Measurements from ENCODE around the gene RAB17.
A peak's percentile ranks its signal among the peaks of the same experiment; 100 is the strongest.
"Not testable (repeated sequence)": the region's sequence is repeated elsewhere in the genome, so short reads cannot be mapped to it uniquely, and the experiment has no call there.

Gene RAB17

GRCh38 chr2:237623428-237624403, 33.2 kb upstream of the RAB17 start:
- DNase-seq = no peak

DNA sequence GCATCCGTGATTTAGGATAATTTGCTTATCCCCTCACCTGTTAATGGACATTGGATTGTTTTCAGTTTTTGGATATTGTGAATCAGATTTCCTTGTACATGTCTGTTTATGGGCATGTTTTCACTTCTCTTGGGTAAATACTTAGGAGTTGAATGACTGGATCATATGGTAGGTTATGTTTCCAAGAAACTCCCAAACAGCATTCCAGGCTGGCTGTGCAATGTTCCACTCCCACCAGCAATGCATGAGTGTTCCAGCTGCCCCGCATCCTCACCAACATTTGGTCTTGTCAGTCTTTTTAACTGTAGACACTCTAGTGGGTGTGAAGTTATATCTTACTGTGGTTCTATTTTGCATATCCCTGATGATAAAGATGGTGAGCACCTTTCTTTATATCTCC, 27.9 kb upstream of the RAB17 start:
- no peak for DNase-seq

DNA sequence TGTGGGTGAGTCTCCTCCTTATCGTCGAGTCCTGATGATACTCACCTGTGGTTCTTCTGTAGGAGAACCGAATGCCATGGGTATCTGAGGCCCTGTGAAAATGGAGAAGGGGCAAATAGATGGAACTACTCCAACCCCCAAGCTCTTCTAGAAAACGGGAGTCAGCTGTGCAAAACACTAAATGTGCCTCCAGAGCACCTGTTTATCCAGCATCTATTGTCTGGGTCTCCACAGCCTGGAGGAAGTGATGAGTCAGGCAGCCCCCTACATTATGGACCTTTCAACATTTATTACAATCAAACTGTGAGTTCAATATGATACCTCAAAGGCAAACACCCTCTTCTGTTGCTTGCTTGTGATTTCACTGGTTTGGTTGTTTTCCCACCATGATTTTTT, 27.1 kb upstream of the RAB17 start:
- no peak for DNase-seq

DNA sequence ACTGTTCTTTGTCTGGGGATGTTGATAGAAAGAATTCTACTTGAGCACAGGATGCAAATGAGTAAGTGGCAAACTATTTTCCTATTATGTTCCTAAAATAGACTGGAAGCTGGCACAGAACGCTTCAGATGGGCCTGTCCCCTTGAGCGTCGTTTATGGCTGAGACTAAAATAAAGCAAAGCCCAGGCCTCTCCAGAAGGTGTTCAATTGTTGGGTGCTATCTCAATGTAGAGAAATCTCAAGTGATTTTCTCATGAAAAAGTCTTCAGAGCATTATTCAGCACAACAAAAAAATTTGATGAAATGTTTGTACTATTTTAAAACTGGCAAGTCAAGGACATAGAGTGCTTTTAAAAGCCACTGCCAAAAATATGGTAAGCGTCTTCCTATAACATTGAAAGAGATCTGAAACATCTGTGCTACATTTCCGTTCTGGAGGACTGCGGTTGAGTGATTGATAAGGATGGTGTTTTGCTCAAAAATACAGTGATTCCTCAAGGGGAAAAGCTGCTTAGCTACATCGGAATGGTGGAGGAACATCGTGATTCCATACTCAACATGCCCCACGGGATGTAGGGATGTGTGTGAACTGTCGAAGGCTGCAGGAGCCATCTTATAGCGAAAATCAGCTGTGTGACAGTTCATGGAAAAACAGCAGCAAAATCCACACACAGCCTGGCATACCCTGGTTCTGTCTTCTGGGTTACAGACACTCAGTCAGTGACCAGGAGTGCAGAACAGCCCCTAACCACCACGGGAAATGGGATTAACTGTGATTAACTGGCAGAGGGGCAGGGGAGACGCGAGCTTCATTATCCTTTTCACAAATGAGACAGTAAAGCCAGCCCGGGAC, 26.4 kb upstream of the RAB17 start:
- no peak for DNase-seq

- DNase-seq = no peak
Measured at GRCh38 chr2:237616373-237616733, 25.8 kb upstream of the RAB17 start.

GRCh38 chr2:237615631-237616249, 25.2 kb upstream of the RAB17 start:
- no peak for DNase-seq

DNA sequence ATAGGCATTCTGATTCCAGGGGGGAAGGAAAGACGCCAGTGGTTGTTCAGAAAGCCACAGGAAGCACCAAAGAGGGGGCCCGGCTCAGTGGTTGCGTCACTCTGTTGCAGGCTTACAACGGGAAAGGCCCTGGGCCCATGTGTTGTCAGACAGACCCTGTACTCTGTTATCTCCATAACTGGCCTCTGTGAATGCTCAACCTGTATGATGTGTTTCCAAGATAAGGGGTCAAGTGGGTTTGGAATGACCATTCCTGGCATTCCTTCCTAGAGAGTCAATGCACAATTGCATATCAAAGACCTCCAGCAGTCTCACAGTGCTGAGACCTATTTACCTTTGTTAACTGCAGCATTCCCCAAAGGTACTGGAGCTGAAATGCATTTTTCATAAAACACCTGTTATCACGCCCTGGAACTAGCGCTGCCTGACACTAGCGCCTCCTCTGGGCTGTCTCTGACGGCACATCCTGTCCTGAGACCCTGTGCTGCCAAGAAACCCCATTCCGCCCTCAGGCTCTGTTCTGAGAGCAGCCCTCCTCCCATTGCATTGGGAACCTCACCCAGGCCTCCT, 23.7 kb upstream of the RAB17 start:
- DNase-seq = no peak

- no peak for DNase-seq
Measured at GRCh38 chr2:237613679-237614078, 23.1 kb upstream of the RAB17 start.

- no peak for DNase-seq
Measured at GRCh38 chr2:237612527-237613357, 22.2 kb upstream of the RAB17 start.

DNA sequence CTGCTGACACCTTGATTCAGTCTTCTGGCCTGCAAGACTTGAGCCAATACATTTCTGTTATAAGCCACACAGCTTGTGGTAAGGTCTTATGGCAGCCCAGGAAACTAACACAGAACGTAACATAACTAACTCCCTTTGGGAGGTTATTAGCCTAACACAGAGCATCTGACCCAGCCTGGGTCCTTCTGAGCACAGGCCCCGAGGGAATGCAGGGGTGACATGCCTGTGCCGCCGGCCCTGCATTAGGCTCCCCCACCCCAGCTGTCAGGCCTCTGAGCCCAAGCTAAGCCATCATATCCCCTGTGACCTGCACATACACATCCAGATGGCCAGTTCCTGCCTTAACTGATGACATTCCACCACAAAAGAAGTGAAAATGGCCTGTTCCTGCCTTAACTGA, 16.0 kb upstream of the RAB17 start:
- DNase-seq = not testable (repeated sequence)

DNA sequence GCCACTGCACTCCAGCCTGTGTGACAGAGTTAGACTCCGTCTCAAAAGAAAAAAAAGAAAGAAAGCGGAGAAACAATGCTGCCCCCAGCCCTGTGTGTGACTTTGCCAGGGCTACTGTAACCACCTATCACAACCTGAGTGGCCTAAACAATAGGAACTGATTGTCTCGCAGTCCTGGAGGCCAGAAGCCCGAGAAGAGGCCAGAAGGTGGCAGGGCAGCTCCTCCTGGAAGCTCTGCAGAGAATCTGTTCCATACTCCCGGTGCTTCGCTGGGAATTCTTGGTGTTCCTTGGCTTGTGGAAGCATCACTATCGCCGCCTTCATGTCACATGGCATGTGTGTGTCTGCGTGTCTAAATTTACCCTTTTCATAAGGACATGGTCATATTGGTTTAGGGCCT, 14.4 kb upstream of the RAB17 start:
- DNase-seq = no peak

GRCh38 chr2:237604391-237604790, 13.9 kb upstream of the RAB17 start:
- no peak for DNase-seq

GRCh38 chr2:237603718-237604362, 13.3 kb upstream of the RAB17 start:
- peak; percentile 41 for DNase-seq

DNA sequence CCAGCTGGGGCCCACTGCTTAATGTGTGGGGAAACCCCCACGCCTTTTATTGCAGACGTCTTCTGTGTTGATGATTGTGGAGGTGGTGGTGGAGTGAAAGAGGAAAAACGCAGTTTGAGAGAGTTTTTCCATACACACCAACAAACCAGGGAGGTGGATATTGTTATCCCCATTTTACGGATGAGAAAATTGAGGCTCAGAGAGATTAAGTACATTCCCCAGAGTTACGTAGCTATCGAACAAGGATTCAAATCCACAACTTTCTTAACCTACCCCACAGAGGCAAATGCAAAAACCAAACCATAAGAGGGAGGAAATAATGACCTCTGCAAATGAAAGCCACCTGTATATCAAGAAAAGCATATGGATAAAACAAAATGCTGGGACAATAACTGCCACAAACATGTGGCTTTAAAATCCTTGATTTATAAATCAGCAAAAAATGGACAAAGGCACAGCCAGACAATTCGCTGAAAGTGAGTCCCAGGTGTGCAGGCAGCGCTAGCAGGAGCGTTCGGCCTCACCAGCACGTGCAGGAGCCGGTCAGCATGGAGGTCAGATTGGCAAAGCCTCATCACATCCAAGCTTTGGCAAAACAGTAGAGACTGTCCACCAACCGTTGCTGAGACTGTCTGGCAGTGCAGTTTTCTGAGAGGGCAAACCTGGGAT, 12.6 kb upstream of the RAB17 start:
- DNase-seq = no peak

- DNase-seq = no peak
Measured at GRCh38 chr2:237602409-237602808, 11.9 kb upstream of the RAB17 start.

- no peak for DNase-seq
Measured at GRCh38 chr2:237601453-237602116, 11.1 kb upstream of the RAB17 start.

- DNase-seq = no peak
Measured at GRCh38 chr2:237600205-237600846, 9.8 kb upstream of the RAB17 start.

DNA sequence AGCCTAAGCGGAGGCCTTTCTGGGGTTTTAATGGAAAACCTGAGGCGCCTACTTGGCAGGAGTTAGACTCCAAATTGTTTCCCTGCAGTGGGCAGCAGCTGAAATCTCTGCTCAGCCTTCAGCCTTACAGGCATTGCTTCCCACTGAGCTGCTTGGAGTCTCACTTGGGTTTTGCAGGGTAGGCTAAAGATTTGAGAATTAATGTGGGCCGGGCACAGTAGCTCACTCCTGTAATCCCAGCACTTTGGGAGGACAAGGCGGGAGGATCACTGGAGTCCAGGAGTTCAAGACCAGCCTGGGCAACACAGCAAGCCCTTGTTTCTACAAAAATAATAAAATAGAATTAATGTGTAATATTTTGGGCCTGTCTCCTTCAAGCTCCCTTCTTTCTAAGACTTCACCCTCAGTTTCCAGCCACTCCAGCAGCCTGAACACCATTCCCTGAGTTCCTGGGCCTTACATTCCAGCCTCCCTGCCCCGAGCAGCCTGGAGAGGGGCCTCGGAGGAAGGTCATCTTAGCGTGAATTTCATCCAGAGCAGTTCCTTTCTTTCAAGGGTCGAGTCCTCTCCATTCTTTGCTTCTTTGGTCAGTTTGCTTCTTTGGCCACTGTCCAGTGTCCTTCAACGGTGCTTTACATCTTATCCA, 9.1 kb upstream of the RAB17 start:
- DNase-seq = no peak
